Measurements from ENCODE around the gene ELFN2.

Gene ELFN2

GRCh38 chr22:37445501-37445900 is 18.2 kb upstream of the ELFN2 start:
- DNase-seq (no peak), ATAC-seq (ENCODE audit: insufficient read depth, low read depth) (no peak)
- Histone ChIP-seq H3K4me3 (ENCODE audit: low read depth in 1 of 2, low read length in 2 of 2) (no peak overlapping the region), H3K27ac (ENCODE audit: low read length) (no peak overlapping the region), H3K4me2 (ENCODE audit: insufficient read depth, low read length) (no peak overlapping the region), H3K9me3 (ENCODE audit: insufficient read depth, low read length, severe bottlenecking) (peaks cover 5% of the 10 kb centered on the region), H4K20me1 (ENCODE audit: insufficient read depth, low read length) (no peaks in the 10 kb centered on the region; the same call in 1 of the 2 replicates), H3K36me3 (ENCODE audit: insufficient read depth, low read length) (no peaks in the 10 kb centered on the region), H2AFZ (ENCODE audit: low read depth, low read length) (no peak overlapping the region), H3K4me1 (ENCODE audit: insufficient read depth, low read length) (no peaks in the 10 kb centered on the region), H3K9ac (ENCODE audit: low read depth, low read length) (no peak overlapping the region), H3K27me3 (ENCODE audit: insufficient read depth, low read length, poor library complexity) (no peaks in the 10 kb centered on the region), H3K79me2 (ENCODE audit: insufficient read depth, low read length) (no peaks in the 10 kb centered on the region)
- TF ChIP-seq EZH2 (IDR thresholded peaks at IDR 0.05; ENCODE audit: borderline replicate concordance, low read depth, low read length, severe bottlenecking) (no peak), CTCF (IDR thresholded peaks at IDR 0.05; ENCODE audit: borderline replicate concordance, extremely low read depth, low read length, poor library complexity, severe bottlenecking) (no peak)

DNA sequence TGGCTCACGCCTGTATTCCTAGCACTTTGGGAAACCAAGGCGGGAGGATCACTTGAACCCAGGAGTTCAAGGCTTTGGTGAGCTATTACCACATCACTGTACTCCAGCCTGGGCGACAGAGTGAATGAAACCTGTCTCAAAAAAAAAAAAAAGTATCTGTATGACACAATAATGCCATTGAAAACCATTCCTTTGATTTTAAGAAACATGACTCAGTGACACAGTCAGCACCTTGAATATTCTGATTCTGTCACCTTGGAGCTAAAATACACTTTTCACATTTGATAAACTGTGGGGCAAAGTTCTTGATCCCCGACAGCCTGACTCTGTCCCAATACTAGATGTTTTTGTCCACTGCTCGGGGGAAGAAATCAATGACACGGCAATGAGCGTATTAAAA is 16.7 kb upstream of the ELFN2 start:
- no peak overlapping the region for H2AFZ ChIP-seq (ENCODE audit: low read depth, low read length)
- H3K27ac ChIP-seq (ENCODE audit: low read length), result no peak overlapping the region
- ATAC-seq (ENCODE audit: insufficient read depth, low read depth) (no peak), DNase-seq (no peak)
- no peaks in the 10 kb centered on the region; the same call in 1 of the 2 replicates for H4K20me1 ChIP-seq (ENCODE audit: insufficient read depth, low read length)
- peaks cover 5% of the 10 kb centered on the region for H3K9me3 ChIP-seq (ENCODE audit: insufficient read depth, low read length, severe bottlenecking)
- H3K27me3 ChIP-seq (ENCODE audit: insufficient read depth, low read length, poor library complexity), result no peaks in the 10 kb centered on the region
- no peak overlapping the region for H3K4me2 ChIP-seq (ENCODE audit: insufficient read depth, low read length)
- H3K9ac ChIP-seq (ENCODE audit: low read depth, low read length), result no peak overlapping the region
- no peak overlapping the region for H3K4me3 ChIP-seq (ENCODE audit: low read depth in 1 of 2, low read length in 2 of 2)
- H3K4me1 ChIP-seq (ENCODE audit: insufficient read depth, low read length), result no peaks in the 10 kb centered on the region
- no peaks in the 10 kb centered on the region for H3K36me3 ChIP-seq (ENCODE audit: insufficient read depth, low read length)
- TF ChIP-seq CTCF (IDR thresholded peaks at IDR 0.05; ENCODE audit: borderline replicate concordance, extremely low read depth, low read length, poor library complexity, severe bottlenecking) (no peak), EZH2 (IDR thresholded peaks at IDR 0.05; ENCODE audit: borderline replicate concordance, low read depth, low read length, severe bottlenecking) (no peak)
- no peaks in the 10 kb centered on the region for H3K79me2 ChIP-seq (ENCODE audit: insufficient read depth, low read length)

GRCh38 chr22:37443086-37443485 is 15.8 kb upstream of the ELFN2 start:
- Histone ChIP-seq H3K36me3 (ENCODE audit: insufficient read depth, low read length) (no peaks in the 10 kb centered on the region), H3K27me3 (ENCODE audit: insufficient read depth, low read length, poor library complexity) (no peaks in the 10 kb centered on the region), H3K4me1 (ENCODE audit: insufficient read depth, low read length) (no peaks in the 10 kb centered on the region), H3K4me3 (ENCODE audit: low read depth in 1 of 2, low read length in 2 of 2) (no peak overlapping the region), H2AFZ (ENCODE audit: low read depth, low read length) (no peak overlapping the region), H4K20me1 (ENCODE audit: insufficient read depth, low read length) (no peaks in the 10 kb centered on the region), H3K27ac (ENCODE audit: low read length) (no peak overlapping the region), H3K79me2 (ENCODE audit: insufficient read depth, low read length) (no peaks in the 10 kb centered on the region), H3K9ac (ENCODE audit: low read depth, low read length) (no peak overlapping the region), H3K4me2 (ENCODE audit: insufficient read depth, low read length) (no peak overlapping the region), H3K9me3 (ENCODE audit: insufficient read depth, low read length, severe bottlenecking) (peaks cover 5% of the 10 kb centered on the region)
- DNase-seq (no peak), ATAC-seq (ENCODE audit: insufficient read depth, low read depth) (no peak)
- TF ChIP-seq EZH2 (IDR thresholded peaks at IDR 0.05; ENCODE audit: borderline replicate concordance, low read depth, low read length, severe bottlenecking) (no peak), CTCF (IDR thresholded peaks at IDR 0.05; ENCODE audit: borderline replicate concordance, extremely low read depth, low read length, poor library complexity, severe bottlenecking) (no peak)

- H3K9me3 ChIP-seq (ENCODE audit: insufficient read depth, low read length, severe bottlenecking), result peaks cover 5% of the 10 kb centered on the region
- no peak for DNase-seq
- H3K9ac ChIP-seq (ENCODE audit: low read depth, low read length), result no peak overlapping the region
- TF ChIP-seq CTCF (IDR thresholded peaks at IDR 0.05; ENCODE audit: borderline replicate concordance, extremely low read depth, low read length, poor library complexity, severe bottlenecking) (no peak), EZH2 (IDR thresholded peaks at IDR 0.05; ENCODE audit: borderline replicate concordance, low read depth, low read length, severe bottlenecking) (no peak)
- no peak for ATAC-seq (ENCODE audit: insufficient read depth, low read depth)
- no peaks in the 10 kb centered on the region for H3K4me1 ChIP-seq (ENCODE audit: insufficient read depth, low read length)
- no peaks in the 10 kb centered on the region for H4K20me1 ChIP-seq (ENCODE audit: insufficient read depth, low read length)
- H3K79me2 ChIP-seq (ENCODE audit: insufficient read depth, low read length), result no peaks in the 10 kb centered on the region
- no peaks in the 10 kb centered on the region for H3K36me3 ChIP-seq (ENCODE audit: insufficient read depth, low read length)
- no peak overlapping the region for H3K4me2 ChIP-seq (ENCODE audit: insufficient read depth, low read length)
- no peak overlapping the region for H2AFZ ChIP-seq (ENCODE audit: low read depth, low read length)
- no peak overlapping the region for H3K4me3 ChIP-seq (ENCODE audit: low read depth in 1 of 2, low read length in 2 of 2)
- no peaks in the 10 kb centered on the region for H3K27me3 ChIP-seq (ENCODE audit: insufficient read depth, low read length, poor library complexity)
- no peak overlapping the region for H3K27ac ChIP-seq (ENCODE audit: low read length)
Measured at GRCh38 chr22:37442537-37442936, 15.3 kb upstream of the ELFN2 start.
